ENCODE data around the gene GRWD1.

GRWD1 gene

GRCh38 chr19:48442116-48443035 is 3.4 kb upstream of the GRWD1 start:
- ChIA-PET CTCF (no interaction called here), POLR2A (no interaction called here)
- TF ChIP-seq ZNF384 (IDR thresholded peaks at IDR 0.05): no peak
- TF ChIP-seq ELF4 (IDR thresholded peaks at IDR 0.05): no peak
- TF ChIP-seq CTBP1 (IDR thresholded peaks at IDR 0.05; ENCODE audit: borderline replicate concordance): no peak
- no peak for TF ChIP-seq NFRKB (IDR thresholded peaks at IDR 0.05)
- no peak for TF ChIP-seq BHLHE40 (IDR thresholded peaks at IDR 0.05; ENCODE audit: borderline replicate concordance)
- TF ChIP-seq FOXA1 (IDR thresholded peaks at IDR 0.05): no peak
- TF ChIP-seq SUZ12 (IDR thresholded peaks at IDR 0.05): no peak
- TF ChIP-seq SP1 (IDR thresholded peaks at IDR 0.05): no peak
- TF ChIP-seq, protein P1, sequence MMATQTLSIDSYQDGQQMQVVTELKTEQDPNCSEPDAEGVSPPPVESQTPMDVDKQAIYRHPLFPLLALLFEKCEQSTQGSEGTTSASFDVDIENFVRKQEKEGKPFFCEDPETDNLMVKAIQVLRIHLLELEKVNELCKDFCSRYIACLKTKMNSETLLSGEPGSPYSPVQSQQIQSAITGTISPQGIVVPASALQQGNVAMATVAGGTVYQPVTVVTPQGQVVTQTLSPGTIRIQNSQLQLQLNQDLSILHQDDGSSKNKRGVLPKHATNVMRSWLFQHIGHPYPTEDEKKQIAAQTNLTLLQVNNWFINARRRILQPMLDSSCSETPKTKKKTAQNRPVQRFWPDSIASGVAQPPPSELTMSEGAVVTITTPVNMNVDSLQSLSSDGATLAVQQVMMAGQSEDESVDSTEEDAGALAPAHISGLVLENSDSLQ (IDR thresholded peaks at IDR 0.05): no peak
- TF ChIP-seq L3MBTL2 (conservative IDR thresholded peaks at IDR 0.05): no peak
- TF ChIP-seq FOXK2 (IDR thresholded peaks at IDR 0.05): no peak
- TF ChIP-seq LEF1 (IDR thresholded peaks at IDR 0.05; ENCODE audit: borderline replicate concordance): no peak
- TF ChIP-seq ARNT (IDR thresholded peaks at IDR 0.05): no peak
- no peak for TF ChIP-seq TARDBP (IDR thresholded peaks at IDR 0.05)
- no peak for TF ChIP-seq FOXM1 (IDR thresholded peaks at IDR 0.05; ENCODE audit: borderline replicate concordance)
- no peak for TF ChIP-seq HDGF (IDR thresholded peaks at IDR 0.05; ENCODE audit: borderline replicate concordance)
- no peak for DNase-seq (ENCODE audit: extremely low spot score)

DNA sequence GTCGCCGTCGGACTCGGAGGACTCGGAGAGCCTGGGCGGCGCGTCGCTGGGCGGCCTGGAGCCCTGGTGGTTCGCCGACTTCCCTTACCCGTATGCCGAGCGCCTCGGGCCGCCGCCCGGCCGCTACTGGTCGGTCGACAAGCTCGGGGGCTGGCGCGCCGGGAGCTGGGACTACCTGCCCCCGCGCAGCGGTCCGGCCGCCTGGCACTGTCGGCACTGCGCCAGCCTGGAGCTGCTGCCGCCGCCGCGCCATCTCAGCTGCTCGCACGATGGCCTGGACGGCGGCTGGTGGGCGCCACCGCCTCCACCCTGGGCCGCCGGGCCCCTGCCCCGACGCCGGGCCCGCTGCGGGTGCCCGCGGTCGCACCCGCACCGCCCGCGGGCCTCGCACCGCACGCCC is 2.5 kb upstream of the GRWD1 start:
- no peak for DNase-seq (ENCODE audit: extremely low spot score)
- ChIA-PET CTCF (no interaction called here), POLR2A (no interaction called here)
- TF ChIP-seq HDGF (IDR thresholded peaks at IDR 0.05; ENCODE audit: borderline replicate concordance) (no peak), BHLHE40 (IDR thresholded peaks at IDR 0.05; ENCODE audit: borderline replicate concordance) (no peak), TARDBP (IDR thresholded peaks at IDR 0.05) (no peak), SP1 (IDR thresholded peaks at IDR 0.05) (no peak)

DNA sequence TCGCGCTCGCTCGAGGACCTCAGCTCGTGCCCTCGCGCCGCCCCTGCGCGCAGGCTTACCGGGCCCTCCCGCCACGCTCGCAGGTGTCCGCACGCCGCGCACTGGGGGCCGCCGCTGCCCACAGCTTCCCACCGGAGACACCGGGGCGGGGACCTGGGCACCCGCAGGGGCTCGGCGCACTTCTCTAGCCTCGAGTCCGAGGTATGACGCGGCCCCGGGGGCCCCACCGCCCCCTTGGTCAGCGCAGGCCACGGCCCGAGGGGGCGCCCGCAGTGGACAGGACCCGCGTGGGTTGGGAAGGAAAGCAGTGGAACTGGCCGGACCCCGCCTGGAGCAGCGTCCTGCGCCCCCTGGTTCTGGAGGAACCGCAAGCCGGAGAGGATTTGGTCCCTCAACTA is 2.1 kb upstream of the GRWD1 start:
- ChIA-PET CTCF (no interaction called here), POLR2A (no interaction called here)
- TF ChIP-seq TARDBP (IDR thresholded peaks at IDR 0.05) (no peak), L3MBTL2 (conservative IDR thresholded peaks at IDR 0.05) (no peak)
- DNase-seq (ENCODE audit: extremely low spot score): no peak

- TF ChIP-seq TARDBP (IDR thresholded peaks at IDR 0.05) (no peak), FOXM1 (IDR thresholded peaks at IDR 0.05; ENCODE audit: borderline replicate concordance) (no peak)
- CTCF ChIA-PET: interaction anchor here (2.5 kb wide), 1 partner anchor 53 kb away, joined by 6 read pairs; the partner anchor contains the start of gene KDELR1
- DNase-seq (ENCODE audit: extremely low spot score): no peak
- POLR2A ChIA-PET: interaction anchor here (0.8 to 2.5 kb wide), 8 partner anchors 16 to 81 kb away, joined by 3 to 17 read pairs (median 4); partner anchors contain the start of genes GRIN2D, SYNGR4 and TMEM143
These were observed 1.5 kb upstream of the GRWD1 start for GRCh38 chr19:48444129-48444935.

- no peak for DNase-seq (ENCODE audit: extremely low spot score)
- POLR2A ChIA-PET: interaction anchor here (0.8 to 2.5 kb wide), 9 partner anchors 9 to 81 kb away, joined by 3 to 17 read pairs (median 3); partner anchors contain the start of genes GRIN2D, SYNGR4 and TMEM143
These were observed 915 bp upstream of the GRWD1 start for GRCh38 chr19:48444936-48445200.

DNA sequence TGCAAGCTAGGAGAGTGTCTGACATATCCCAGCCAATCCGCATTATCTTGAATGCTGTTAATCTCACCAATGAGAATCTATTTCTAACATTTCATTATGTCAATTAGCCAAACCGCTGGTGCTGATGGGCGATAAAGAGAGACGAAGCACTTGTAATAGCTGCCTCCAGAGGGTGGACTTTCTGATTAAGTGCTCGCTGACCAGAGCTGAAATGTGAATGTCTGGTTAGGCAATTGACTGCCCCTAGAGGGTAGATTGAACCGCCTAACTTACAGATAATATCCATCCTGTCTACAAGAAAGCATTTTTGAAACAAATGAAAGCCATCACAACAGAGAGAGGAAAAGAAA is 552 bp upstream of the GRWD1 start:
- POLR2A ChIA-PET: interaction anchor here (0.8 to 2.5 kb wide), 11 partner anchors 8 to 82 kb away, joined by 3 to 17 read pairs (median 3); partner anchors contain the start of genes GRIN2D, SYNGR4 and TMEM143
- TF ChIP-seq ELF4 (IDR thresholded peaks at IDR 0.05) (no peak), LEF1 (IDR thresholded peaks at IDR 0.05; ENCODE audit: borderline replicate concordance) (no peak), NFRKB (IDR thresholded peaks at IDR 0.05) (no peak), BHLHE40 (IDR thresholded peaks at IDR 0.05; ENCODE audit: borderline replicate concordance) (no peak), SP1 (IDR thresholded peaks at IDR 0.05) (no peak), CTBP1 (IDR thresholded peaks at IDR 0.05; ENCODE audit: borderline replicate concordance) (no peak), FOXM1 (IDR thresholded peaks at IDR 0.05; ENCODE audit: borderline replicate concordance) (no peak), FOXK2 (IDR thresholded peaks at IDR 0.05) (no peak), ARNT (IDR thresholded peaks at IDR 0.05) (no peak), SUZ12 (IDR thresholded peaks at IDR 0.05) (no peak), ZNF384 (IDR thresholded peaks at IDR 0.05) (no peak), HDGF (IDR thresholded peaks at IDR 0.05; ENCODE audit: borderline replicate concordance) (no peak), L3MBTL2 (conservative IDR thresholded peaks at IDR 0.05) (no peak), FOXA1 (IDR thresholded peaks at IDR 0.05) (no peak)
- TF ChIP-seq, protein P1 (IDR thresholded peaks at IDR 0.05): no peak
- peak; percentile 63 for DNase-seq (ENCODE audit: extremely low spot score)

More at GRCh38 chr19:48444936-48445200, 915 bp upstream of the GRWD1 start:
- TF ChIP-seq BHLHE40 (IDR thresholded peaks at IDR 0.05; ENCODE audit: borderline replicate concordance) (no peak), SUZ12 (IDR thresholded peaks at IDR 0.05) (no peak), ZNF384 (IDR thresholded peaks at IDR 0.05) (no peak), TARDBP (IDR thresholded peaks at IDR 0.05) (no peak), ELF4 (IDR thresholded peaks at IDR 0.05) (no peak)
- TF ChIP-seq, protein P1 (IDR thresholded peaks at IDR 0.05): no peak
- CTCF ChIA-PET: interaction anchor here (2.5 kb wide), 1 partner anchor 54 kb away, joined by 6 read pairs; the partner anchor contains the start of gene KDELR1

More for the DNA sequence above, 552 bp upstream of the GRWD1 start:
- CTCF ChIA-PET: interaction anchor here (2.5 kb wide), 1 partner anchor 54 kb away, joined by 6 read pairs; the partner anchor contains the start of gene KDELR1

Data from HEK293T (cell line).